GM21619 (cell line): Measurements from ENCODE around the gene QSOX1.
"Not testable (repeated sequence)": the region's sequence is repeated elsewhere in the genome, so short reads cannot be mapped to it uniquely, and the experiment has no call there.

ENCODE experiments used
- ATAC-seq: cut with Tn5 transposase; IDR thresholded peaks from one replicate; pipeline ENCODE4 v1.9.1; 2021; ENCODE audit not compliant: unreplicated experiment

Gene QSOX1

DNA sequence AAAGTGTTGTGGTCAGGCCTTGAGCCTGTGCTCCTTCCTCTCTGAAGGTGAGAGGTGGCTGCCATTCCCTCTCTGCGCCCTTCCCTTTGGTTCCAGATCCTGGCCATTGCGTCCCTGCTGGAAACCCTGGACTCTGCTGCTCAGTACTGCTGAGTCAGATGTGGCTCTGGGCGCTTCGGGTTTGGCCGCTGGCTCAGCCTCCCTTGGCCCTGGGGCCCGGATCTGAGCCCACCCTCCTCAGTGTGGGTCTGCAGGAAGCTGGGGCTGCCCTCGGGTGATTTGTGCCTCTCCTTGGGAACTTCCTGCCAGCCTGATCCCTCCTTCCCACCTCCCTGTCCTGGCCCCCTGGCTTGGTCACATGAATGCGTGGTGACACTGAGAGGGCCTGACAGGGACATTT is 32.2 kb downstream of the QSOX1 start:
- no peak for ATAC-seq

DNA sequence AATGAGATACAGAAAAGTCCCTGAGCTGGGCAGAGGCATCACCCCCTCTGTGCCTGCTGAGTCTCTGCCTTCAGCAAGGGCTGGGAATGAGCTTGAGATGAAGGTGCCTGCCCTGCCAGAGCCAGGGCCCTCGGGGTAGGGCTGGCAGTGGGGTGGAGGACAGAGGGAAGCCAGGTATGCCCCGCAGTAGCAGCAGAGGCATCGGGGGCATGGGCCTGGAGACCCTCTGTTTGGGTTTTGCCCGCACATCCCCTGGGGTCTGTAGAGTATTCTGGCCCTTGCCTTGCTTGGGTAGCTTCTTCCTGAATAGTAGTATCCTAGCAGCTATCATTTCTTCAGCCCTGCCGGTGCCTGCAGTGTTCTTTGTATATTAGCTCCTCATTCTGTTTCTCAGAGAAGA is 33.0 kb downstream of the QSOX1 start:
- no peak for ATAC-seq

DNA sequence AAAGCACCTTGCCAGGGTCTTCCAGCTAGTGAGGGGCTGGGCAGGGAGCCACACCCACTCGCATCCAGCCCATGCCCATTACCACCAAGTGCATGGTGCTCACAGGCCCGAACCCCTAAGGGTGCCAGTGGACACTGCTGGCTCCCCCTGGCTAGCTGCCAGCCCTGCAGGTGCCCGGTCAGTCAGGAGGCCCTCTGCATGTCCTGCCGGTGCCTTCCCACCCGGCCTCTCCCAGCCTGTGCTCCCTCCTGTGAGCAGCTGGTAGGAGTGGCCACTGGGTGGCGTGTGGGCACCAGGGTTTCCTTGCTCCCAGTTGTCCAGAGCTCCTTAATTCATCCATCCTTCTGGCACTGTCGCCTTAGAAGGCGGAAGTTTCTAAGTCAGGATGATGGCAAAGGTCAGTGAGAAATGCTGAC is 33.4 kb downstream of the QSOX1 start:
- ATAC-seq = no peak

DNA sequence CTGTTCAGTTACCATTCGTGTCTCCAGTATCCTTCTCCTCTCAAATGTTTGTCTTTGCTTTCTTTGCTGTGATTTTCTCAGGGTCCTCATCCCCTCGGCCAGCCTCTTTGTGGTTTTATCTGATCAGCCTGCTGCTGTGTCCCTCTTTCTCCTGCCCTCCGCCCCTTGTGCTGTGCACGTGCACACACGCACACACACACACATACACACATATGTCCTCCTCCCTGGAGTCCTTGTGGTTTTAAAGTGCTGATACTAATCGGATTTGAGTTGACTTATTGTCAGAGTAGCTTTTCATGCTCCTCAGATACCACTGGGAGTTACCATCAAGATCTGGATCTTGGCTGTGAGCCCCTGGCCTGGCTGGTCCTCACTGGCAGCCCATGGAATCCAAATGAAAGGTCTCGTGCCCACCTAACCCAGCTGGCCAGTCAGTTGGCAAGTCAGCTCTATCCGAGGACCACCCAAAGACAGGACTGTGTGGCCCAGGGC is 34.1 kb downstream of the QSOX1 start:
- ATAC-seq = no peak

DNA sequence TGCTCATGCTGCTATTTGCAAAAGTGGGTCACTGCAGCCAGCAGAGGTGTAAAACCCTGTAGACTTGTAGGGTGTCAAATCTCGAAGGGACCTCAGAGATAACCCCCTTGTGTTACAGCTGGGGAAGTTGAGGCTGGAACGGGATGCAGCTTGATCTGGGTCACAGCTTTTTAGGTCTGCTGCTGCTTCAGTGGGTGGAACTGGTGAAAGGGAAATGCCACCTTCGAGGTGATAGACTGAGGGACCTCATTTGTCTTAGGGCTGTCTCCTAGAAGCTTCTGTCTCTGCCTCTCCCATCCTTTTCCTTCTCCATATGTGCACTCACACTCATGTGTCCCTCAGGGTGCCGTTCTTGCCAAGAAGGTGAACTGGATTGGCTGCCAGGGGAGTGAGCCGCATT is 35.4 kb downstream of the QSOX1 start:
- no peak for ATAC-seq

DNA sequence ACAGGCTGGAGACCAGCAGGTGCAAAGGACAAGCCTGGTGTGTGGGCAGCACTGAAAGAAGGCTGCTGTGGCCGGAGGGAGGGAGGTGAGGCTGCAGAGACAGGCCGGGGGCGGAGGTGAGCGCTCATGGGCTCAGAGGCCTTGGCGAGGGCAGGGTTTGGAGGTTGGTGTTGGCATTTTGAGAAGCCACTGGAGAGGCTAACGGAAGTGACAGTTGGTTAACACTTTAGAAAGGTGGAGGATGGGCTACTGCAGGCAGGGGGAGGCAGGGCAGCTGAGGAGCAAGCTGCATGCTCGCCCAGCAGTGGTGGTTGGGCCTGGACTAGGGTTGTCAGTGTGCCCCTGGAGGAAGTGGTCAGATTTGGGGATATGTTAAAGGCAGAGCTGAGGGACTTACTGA is 37.5 kb downstream of the QSOX1 start:
- no peak for ATAC-seq

DNA sequence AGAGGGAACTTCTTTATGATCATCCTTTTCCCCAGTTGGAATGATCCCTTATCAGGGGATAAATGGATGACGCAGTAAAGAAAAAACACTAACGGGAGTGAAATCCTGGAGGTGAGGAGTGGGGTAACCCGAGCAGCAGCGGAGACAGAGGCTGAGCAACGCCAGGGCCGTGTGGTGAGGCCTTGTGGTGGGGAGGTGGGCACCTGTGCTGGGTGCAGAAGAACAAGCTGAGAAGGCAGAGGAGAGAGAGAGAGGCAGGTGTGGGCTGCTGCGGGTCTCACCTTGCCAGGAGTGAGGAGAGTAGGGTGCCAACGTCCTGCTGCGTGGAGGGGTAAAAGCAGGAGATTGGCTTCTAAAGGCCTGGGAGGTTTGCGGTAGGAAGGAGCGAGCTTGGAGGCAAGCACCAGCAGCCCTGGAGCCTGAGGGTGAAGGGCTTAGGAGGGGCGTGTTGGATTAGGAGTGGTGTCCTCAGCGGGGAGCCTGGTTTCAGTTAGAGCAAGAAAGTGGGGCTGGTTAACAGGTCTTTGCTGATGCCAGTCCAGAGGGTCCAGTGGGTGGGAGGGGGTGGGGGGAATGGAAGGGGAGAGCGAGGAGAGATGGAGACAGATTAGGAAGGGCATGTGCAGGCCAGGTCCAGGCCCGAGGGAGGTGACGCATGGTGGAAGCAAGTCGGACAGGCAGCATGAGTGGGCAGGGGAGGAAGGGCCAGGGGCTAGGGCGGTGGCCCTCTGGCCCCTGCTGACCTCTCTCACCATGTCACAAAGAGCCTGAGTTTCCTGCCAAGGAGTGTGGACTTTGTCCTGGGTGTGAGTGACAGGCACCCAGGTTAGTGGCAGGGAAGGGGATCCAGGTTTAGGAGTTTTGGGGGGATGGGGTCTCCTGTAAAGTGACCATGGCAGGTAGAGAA is 38.7 kb downstream of the QSOX1 start:
- no peak for ATAC-seq

DNA sequence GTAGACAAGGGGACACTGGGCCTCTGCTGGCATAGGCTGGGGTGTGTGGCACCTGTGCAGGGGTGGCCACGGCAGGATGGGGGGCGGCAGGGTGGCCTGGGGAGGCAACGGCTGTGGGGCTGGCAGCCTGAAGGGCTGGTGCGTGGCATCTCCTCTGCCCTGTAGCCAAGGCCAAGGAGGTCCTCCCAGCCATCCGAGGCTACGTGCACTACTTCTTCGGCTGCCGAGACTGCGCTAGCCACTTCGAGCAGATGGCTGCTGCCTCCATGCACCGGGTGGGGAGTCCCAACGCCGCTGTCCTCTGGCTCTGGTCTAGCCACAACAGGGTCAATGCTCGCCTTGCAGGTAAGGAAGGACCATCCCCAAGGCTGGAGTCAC is 39.4 kb downstream of the QSOX1 start:
- no peak for ATAC-seq

DNA sequence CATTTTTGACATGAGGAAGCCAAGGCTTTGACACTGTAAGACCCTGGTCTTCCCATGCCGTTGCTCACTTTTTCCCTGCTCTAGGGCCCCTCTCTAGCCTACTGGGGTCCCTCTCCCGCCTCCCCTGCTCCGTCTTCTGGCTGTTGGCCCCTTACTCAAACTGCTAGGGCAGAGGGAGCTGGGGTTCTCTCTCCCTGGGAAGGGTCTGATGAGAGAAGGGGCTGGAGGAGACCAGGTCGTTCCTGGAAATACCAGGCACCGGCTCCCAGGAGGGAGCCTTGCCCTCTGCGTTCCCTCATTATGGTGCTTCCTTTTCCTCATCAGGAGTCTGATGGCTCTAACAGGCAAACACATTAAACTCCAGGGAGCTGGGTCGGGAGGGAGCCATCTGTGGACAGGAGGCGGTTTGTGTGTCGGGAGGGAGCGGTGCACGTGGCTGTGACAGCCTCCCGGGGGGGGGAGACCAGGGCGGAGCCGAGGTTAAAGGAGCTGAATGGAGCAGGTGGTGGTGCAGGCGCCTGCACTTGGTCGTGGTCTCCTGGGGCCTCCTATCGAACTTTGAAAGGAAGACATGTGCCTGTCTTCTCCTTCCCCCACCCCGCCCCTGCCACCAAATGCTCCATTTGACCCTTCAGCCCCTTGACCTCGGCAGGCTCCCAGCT is 40.0 kb downstream of the QSOX1 start:
- no peak for ATAC-seq

DNA sequence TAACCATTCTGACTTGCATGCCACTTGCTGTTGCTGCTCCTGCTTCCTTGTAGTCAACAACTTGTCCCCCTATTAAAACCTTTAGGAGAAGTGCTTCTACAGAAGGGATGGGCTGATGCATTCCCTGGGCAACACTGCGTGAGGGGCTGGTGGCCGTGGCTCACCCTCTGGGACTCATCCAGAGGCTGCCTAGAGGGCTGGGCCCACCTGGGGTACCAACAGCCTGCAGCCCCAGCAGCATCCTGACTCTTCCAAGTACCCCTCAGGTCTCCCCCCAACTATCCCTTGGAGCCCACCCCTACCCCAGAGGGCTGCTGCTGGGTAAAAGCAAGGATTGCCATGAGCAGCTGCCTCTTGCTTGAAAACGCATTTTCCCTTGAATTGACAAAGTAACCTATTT is 40.7 kb downstream of the QSOX1 start:
- ATAC-seq = no peak

DNA sequence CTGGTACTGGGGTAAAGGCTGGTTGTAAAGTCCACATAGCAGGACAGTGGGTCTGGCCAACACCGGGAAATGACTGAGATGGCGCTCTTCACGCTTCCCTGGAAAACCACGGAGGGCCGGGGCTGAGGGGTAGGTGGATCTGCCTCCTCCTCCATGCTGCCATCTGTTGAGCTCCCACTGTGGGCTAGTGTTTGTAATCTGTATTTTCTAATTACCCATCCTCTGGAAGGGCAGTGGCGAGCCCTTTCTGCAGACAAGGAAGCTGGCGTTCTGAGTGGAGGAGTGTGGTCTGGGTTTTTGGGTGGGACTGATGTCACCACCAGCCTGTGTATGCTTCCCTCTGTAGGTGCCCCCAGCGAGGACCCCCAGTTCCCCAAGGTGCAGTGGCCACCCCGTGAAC is 41.2 kb downstream of the QSOX1 start:
- no peak for ATAC-seq

DNA sequence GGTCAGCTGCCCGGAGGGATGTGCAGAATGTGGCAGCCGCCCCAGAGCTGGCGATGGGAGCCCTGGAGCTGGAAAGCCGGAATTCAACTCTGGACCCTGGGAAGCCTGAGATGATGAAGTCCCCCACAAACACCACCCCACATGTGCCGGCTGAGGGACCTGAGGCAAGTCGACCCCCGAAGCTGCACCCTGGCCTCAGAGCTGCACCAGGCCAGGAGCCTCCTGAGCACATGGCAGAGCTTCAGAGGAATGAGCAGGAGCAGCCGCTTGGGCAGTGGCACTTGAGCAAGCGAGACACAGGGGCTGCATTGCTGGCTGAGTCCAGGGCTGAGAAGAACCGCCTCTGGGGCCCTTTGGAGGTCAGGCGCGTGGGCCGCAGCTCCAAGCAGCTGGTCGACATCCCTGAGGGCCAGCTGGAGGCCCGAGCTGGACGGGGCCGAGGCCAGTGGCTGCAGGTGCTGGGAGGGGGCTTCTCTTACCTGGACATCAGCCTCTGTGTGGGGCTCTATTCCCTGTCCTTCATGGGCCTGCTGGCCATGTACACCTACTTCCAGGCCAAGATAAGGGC is 41.9 kb downstream of the QSOX1 start:
- ATAC-seq = no peak

DNA sequence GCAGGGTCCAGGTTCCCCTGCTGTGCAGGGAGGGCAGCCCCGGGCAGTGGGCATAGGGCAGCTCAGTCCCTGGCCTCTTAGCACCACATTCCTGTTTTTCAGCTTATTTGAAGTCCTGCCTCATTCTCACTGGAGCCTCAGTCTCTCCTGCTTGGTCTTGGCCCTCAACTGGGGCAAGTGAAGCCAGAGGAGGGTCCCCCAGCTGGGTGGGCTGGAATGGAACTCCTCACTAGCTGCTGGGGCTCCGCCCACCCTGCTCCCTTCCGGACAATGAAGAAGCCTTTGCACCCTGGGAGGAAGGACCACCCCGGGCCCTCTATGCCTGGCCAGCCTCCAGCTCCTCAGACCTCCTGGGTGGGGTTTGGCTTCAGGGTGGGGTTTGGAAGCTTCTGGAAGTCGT is 42.6 kb downstream of the QSOX1 start:
- ATAC-seq = no peak

DNA sequence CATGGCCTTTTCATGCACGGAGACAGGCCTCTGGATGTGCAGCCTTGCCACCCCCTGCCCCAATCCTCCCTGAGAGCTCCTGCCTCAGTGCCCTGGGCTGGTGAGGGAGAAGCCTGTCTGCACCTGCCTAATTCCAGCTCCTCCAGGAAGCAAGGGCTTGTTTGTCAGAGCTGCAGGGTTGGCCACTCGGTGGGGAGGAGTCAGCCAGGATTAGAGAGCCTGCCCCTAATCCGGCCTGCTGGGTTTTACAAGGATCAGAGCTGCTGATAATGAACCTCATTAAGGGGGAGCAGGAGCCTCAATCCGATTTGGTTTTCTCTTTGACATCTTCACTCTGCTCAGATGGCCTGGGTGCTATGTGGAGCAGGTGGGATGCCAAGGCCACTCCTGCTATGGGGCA is 43.5 kb downstream of the QSOX1 start:
- no peak for ATAC-seq

DNA sequence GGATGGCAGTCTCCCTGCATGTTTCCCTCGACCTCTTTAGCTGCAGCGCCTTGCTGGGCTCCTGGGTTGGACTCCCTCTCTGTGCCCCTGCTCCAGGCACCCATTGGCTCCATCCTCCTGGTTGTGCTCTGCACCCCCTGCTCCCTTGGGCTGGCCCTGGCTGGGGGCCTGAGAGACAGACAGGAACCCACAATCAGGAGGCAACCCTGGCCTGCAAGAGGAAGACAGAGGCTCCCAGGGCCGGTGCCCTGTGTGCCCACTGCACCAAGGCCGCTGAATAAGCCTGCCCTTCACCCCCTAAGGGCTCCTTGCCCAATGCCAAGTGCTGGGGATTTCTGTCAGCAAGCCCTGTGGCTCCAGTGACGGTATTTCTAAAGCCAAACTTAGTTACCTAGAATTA is 43.9 kb downstream of the QSOX1 start:
- no peak for ATAC-seq

DNA sequence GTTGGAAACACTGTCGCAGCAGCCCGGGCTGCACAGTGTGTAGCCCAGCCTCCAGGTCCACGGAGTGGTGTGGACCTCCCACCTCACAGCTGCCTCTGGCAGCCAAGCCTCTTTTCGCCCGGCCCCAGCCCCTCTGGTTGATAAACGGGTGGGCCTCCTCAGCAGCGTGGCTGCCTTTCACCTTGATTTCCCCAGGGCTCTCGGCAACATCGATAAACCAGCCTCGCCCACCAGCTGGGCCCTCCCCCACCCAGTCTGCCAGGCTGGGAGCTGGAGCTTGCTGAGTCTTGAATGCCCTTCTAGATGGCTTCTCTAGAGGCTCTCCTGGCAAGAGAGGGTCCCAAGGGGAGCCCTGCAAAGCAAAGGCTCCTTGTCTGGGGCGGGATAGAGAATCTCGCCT is 44.3 kb downstream of the QSOX1 start:
- no peak for ATAC-seq

DNA sequence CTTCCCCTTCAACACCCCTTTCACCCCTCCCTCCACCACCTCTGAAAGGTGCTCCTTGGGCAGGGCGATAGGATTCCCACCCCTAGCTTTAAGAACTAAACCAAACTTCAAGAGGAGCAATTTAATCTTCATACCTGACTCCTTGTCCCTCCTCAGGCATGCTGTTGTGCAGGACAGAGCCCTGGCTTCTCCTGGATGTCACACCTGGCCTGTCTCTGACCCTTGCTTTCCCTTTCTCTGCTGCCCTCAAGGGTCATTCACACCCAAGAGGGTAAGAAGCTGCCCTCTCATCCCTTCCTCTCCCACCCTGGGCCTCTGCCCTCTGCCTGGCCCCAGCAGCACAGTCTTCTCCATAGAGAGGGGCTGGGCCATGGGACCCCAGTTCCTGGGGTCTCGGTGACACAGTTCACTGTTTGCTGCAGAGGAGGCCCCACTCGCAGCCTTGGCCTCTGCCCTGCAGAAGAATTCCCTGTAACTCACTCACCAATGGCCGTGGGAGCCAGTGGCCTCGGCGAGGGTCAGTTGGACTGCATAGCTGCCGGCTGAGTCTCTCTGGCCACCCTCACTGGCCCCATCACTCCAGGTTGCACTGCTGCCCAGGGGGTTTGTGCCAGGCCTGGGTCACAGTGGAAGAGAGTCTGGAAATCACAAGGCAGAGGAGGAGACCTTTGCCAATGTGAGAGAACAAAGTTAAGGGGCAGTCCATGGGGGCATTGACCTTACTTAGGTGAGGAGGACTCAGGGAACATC is 47.0 kb downstream of the QSOX1 start:
- ATAC-seq = no peak

DNA sequence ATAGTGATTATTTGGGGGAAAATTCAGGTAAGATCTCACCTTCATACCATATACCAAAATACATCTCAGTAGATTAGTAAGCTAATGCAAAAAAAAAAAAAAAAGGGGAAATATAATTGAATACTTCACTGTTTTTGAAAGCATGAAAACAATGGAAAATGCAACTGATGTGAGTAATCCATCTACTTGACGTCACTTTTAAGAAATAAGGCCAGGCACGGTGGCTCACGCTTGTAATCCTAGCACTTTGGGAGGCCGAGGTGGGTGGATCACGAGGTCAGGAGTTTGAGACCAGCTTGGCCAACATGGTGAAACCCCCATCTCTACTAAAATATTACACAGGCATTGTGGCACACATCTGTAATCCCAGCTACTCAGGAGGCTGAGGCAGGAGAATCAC is 47.9 kb downstream of the QSOX1 start:
- not testable (repeated sequence) for ATAC-seq

DNA sequence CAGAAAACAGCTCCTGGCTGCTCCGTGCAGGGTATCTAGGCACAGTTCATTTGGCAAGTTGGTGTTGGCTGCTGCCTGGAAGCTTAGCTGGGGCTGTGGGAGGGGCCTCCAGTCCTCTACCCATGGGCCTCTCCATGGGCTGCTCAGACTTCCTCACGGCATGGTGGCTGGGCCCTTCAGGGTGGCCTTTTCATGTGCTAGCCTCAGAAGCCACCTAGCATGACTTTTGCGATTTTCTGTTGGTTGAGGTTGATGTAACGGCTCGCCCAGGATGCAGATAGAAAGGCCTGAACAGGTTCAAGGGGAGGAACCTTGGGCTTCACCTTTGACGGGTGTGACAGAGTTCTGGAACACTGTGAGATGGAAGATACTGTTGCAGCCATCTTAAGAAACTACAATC is 49.6 kb downstream of the QSOX1 start:
- ATAC-seq = no peak

DNA sequence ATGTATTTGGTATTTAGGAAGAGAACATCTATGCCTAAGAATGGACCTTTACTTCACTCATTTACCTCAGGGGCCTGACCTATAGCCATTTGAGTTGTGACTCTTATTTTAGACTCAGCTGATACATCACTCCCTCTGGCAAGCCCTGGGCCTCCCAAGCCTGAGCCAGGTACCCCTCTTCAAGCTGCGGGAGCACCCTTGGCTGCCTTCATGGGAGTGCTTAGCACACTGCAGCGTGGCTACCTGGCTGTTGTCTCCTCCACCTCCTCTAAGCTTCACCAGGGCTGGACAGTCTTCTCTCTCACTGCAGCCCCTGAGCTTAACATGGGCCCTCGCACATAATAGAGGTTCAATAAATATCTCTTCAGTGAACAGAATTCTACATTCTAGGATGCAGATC is 51.9 kb downstream of the QSOX1 start:
- ATAC-seq = no peak

DNA sequence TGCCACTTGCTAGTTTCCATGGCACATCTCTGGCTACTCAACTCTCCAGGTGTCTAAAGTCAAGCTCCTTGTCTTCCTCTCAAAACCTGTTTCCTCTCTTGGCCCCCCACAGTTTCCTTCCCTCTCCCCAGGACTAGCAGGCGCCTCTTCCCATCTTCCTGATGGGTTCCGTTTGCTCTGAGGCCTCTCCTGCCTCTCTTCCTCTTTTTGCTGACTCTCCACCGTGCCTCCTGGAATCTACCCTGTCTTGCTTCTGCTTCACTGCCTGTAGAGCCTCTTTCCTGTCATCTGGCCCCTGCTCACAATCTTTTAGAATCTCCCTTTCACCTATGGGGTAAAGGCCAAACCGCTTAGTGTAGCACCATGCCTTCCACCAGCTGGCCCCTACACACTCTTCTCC is 53.6 kb downstream of the QSOX1 start:
- no peak for ATAC-seq
